Right lobe of liver (tissue), 6 donors: ENCODE results near the gene CDK5. TPM values are rescaled to one million over a fixed set of nuclear protein-coding genes. Genes with fewer than 3 reads are reported as not detected.
A peak's percentile ranks its signal among the peaks of the same experiment; 100 is the strongest.

ENCODE experiments used
- ATAC-seq, 4 donors: fragments of 200-7000 bp; cut with Tn5 transposase; one replicate each; pipeline ENCODE4 v1.9.1; 2020; ENCODE audit warnings: mild to moderate bottlenecking in 4 of 4, moderate library complexity in 4 of 4
- DNase-seq, 3 donors: peaks; one replicate each; pipeline ENCODE4 v3.0.0-alpha.2; 2020
- H3K27ac ChIP-seq, 3 donors: fragments of 200-600 bp; one replicate each; pipeline ENCODE4 v1.8.0; 2022
- H3K27me3 ChIP-seq, 2 donors: fragments of 200-600 bp; one replicate each; pipeline ENCODE4 v1.8.0; 2022
- H3K36me3 ChIP-seq, 4 donors: fragments of 200-600 bp; sonication (generic) in 1 of 4; one replicate each; pipeline versions ENCODE4 v1.5.1 to v1.8.0; 2017 to 2022; ENCODE audit warnings: control low read depth in 1 of 4
- H3K4me1 ChIP-seq, 4 donors: fragments of 200-600 bp; sonication (generic) in 1 of 4; one replicate each; pipeline versions ENCODE4 v1.5.1 to v1.8.0; 2017 to 2022; ENCODE audit warnings: control low read depth in 1 of 4
- H3K4me3 ChIP-seq, 3 donors: fragments of 200-600 bp; one replicate each; pipeline ENCODE4 v1.8.0; 2022
- H3K9me3 ChIP-seq, 4 donors: fragments of 200-600 bp; sonication (generic) in 1 of 4; one replicate each; pipeline versions ENCODE4 v1.5.1 to v1.8.0; 2017 to 2022; ENCODE audit warnings: control low read depth in 1 of 4
- CTCF ChIP-seq, 4 donors: fragments of 200-600 bp in 3 of 4; fragments of 450-650 bp in 1 of 4; IDR thresholded peaks; one replicate each; pipeline versions ENCODE4 v1.5.1 to v1.8.0; 2016 to 2022; ENCODE audit warnings: antibody characterized with exemption in 4 of 4, mild to moderate bottlenecking in 2 of 4
- POLR2A ChIP-seq: fragments of 450-650 bp; IDR thresholded peaks from one replicate; pipeline ENCODE4 v1.6.1; 2017; ENCODE audit warnings: antibody characterized with exemption, mild to moderate bottlenecking
- WGBS: methylation state at CpG from one replicate; pipeline ENCODE4 v1.1.6; 2018; ENCODE audit warnings: low coverage, low lambda C conversion rate; ENCODE audit not compliant: insufficient coverage; ENCODE audit errors: missing lambda C conversion rate; 5-methylcytosine and 5-hydroxymethylcytosine counted together
- intact Hi-C, 2 donors: fragments of 100-400 bp; cut with DNase I; formaldehyde crosslinking; loops; one replicate each; pipeline versions ENCODE4 v1.11.2 to v1.14.1; 2022
- total RNA-seq, 6 experiments: library from RNA; depleted of rRNA in 2 of 6; stranded (reverse); fragments of >200 nt in 2 of 6; fragmentation: NEBNext Ultra II Directional in 3 of 6; extraction: Animal tissue kit (Norgen Biotek cat#: 25700) in 3 of 6; gene quantifications; one replicate each; pipeline versions ENCODE4 v1.1.0 to v1.2.4, GENCODE V29; 2016 to 2023
- donor health status: DM: no; HTN: yes; CAD: no.
- donor health status: DM: no; HTN: no; CAD: no.
- donor health status: DM: no; HTN: no; CAD: no.
- donor health status: DM: no; HTN: yes; CAD: no.
- donor health status: DM: no; HTN: yes; CAD: no.

Gene CDK5
- total RNA-seq, 6 experiments from 2014 or later, result 5.0 to 9.6 (median 6.1) TPM

DNA sequence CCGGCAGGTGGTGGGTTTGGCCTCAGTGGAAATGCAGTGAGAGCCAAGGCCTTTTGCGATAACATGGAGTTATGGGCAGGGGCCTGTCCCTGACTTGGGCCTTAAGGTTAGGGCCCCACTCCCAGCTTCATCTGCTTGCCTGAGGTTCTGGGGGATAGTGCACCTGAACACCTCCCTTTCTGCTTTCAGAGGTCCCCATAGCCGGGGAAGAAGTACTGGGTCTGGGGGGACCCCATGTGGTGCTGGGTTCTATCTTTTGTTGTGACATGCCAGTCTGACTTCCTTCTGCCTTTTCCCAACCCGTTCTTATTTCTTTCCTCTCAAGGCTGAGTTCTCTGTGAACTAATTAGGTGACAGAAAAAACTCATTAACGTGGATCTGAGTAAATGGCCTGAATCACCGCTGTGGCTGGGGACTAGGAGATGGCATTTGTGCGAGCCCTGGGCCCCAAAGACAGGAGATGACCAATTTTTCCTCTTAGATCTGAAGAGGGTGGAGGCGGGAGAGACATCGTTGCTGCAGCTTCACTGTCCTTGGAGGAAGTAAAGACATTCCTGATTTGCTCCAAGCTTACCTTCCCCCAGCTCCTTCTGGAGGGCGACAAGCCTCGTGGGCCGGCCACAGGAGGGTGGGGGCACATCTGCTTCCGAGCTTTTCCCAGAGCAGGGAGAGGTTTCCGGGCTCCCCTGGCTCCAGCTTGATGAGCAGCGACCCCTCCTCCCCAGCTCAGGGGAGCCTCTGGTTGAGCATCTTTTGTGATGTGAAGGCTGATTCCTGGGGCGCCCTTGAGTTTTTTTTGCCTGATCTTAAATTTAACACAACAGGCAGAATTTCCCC lies 30.5 kb upstream of the CDK5 start:
- ATAC-seq (no peak), DNase-seq (no peak)
- Histone ChIP-seq H3K4me1 (peaks cover 0 to 45% (median 20%) of the 10 kb centered on the region in 4 donors), H3K27me3 (no peaks in the 10 kb centered on the region), H3K36me3 (no peaks in the 10 kb centered on the region), H3K27ac (peak overlapping the region; percentile 68 to 84 (median 79)), H3K4me3 (peak overlapping the region; percentile 71 to 80 (median 73)), H3K9me3 (no peaks in the 10 kb centered on the region)
- intact Hi-C loops, result no loop called here
- TF ChIP-seq CTCF (IDR thresholded peaks at IDR 0.05) (no peak), POLR2A (no peak)
- WGBS, result 23% methylated on average over 8 of the region's 16 CpGs

GRCh38 chr7:151087245-151088018 lies 29.7 kb upstream of the CDK5 start:
- Histone ChIP-seq H3K27ac (peak overlapping the region; percentile 68 to 84 (median 79)), H3K27me3 (no peaks in the 10 kb centered on the region), H3K9me3 (no peaks in the 10 kb centered on the region), H3K36me3 (no peaks in the 10 kb centered on the region), H3K4me1 (peaks cover 0 to 47% (median 20%) of the 10 kb centered on the region in 4 donors), H3K4me3 (peak overlapping the region; percentile 71 to 80 (median 73))
- intact Hi-C loops, result no loop called here
- DNase-seq (peak; percentile 83 to 85 (median 85)), ATAC-seq (peak; percentile 44 to 71 (median 65))
- TF ChIP-seq CTCF (IDR thresholded peaks at IDR 0.05) (peak; percentile 23 to 50 (median 36)), POLR2A (peak; percentile 89)
- 0% methylated on average over 4 of the region's 70 CpGs for WGBS

- DNase-seq, result no peak
- TF ChIP-seq POLR2A (no peak), CTCF (IDR thresholded peaks at IDR 0.05) (no peak)
- intact Hi-C loops, result no loop called here
- Histone ChIP-seq H3K36me3 (no peaks in the 10 kb centered on the region), H3K27me3 (no peaks in the 10 kb centered on the region), H3K4me3 (peak overlapping the region; percentile 71 to 80 (median 73)), H3K27ac (peak overlapping the region; percentile 68 to 84 (median 79)), H3K9me3 (no peaks in the 10 kb centered on the region), H3K4me1 (peaks cover 0 to 53% (median 22%) of the 10 kb centered on the region in 4 donors)
- no peak for ATAC-seq
- WGBS, result 0% methylated on average over 1 of the region's 56 CpGs
These were observed 29.1 kb upstream of the CDK5 start for GRCh38 chr7:151086802-151087244.

- Histone ChIP-seq H3K9me3 (no peaks in the 10 kb centered on the region), H3K4me3 (peak within 1 kb of the TSS; percentile 71 to 80 (median 73)), H3K27me3 (no peaks in the 10 kb centered on the region), H3K27ac (peak within 1 kb of the TSS; percentile 79 to 84 (median 81)), H3K4me1 (peaks cover 0 to 52% (median 24%) of the 10 kb centered on the region in 4 donors), H3K36me3 (no peaks in the 10 kb centered on the region)
- DNase-seq (peak; percentile 94 to 96 (median 96)), ATAC-seq (peak; percentile 62 to 78 (median 64))
- 2% methylated on average over 6 of the region's 84 CpGs for WGBS
- TF ChIP-seq CTCF (IDR thresholded peaks at IDR 0.05), result no peak
- TF ChIP-seq POLR2A, result peak; percentile 73
- intact Hi-C loops, result no loop called here
These were observed 28.3 kb upstream of the CDK5 start, which contains the start of gene AGAP3 for GRCh38 chr7:151085691-151086620. TSS of gene AGAP3 (plus strand) at chr7:151086475. CDS start at chr7:151086742, 267 bp downstream.
